CD4-positive, alpha-beta T cell (primary cell): ENCODE results near the gene TM4SF18. TPM values are rescaled to one million over a fixed set of nuclear protein-coding genes. Genes with fewer than 3 reads are reported as not detected.

ENCODE experiments used
- ATAC-seq: fragments of 200-7000 bp; cut with Tn5 transposase; one replicate; pipeline ENCODE4 v1.10.0; 2022; ENCODE audit warnings: mild to moderate bottlenecking; ENCODE audit not compliant: poor library complexity
- CTCF ChIA-PET: fragments of 350-600 bp; sonication (Branson Sonifier 250); formaldehyde crosslinking; loops from one replicate; lab custom pipeline; 2021; ENCODE audit warnings: antibody characterized with exemption, inconsistent platforms; lab: Charles Lee
- POLR2A ChIA-PET: fragments of 350-600 bp; sonication (Branson Sonifier 250); formaldehyde crosslinking; loops from one replicate; lab custom pipeline; 2021; ENCODE audit warnings: antibody characterized with exemption, inconsistent platforms; lab: Charles Lee
- DNase-seq, 14 experiments: peaks; one replicate each; pipeline ENCODE4 v3.0.0-alpha.2; 2013 to 2020; ENCODE audit warnings: mixed read lengths in 2 of 14
- H3K27ac ChIP-seq, 2 donors: one replicate each; pipeline versions ENCODE4 v1.5.1 to v1.7.0; 2013; ENCODE audit warnings: low read length in 2 of 2, low read depth in 1 of 2, mild to moderate bottlenecking in 1 of 2
- H3K27me3 ChIP-seq, 2 experiments: 1 replicate in 1 of 2; 2 replicates in 1 of 2; pipeline versions ENCODE4 v1.6.1 to v1.7.0; 2013; ENCODE audit warnings: low read length in 2 of 2, control low read depth in 1 of 2, mild to moderate bottlenecking in 1 of 2, moderate library complexity in 1 of 2; ENCODE audit not compliant: insufficient read depth in 2 of 2, control insufficient read depth in 1 of 2
- H3K36me3 ChIP-seq: one replicate; pipeline ENCODE4 v1.6.1; 2013; ENCODE audit warnings: low read length, control low read depth; ENCODE audit not compliant: insufficient read depth
- H3K4me1 ChIP-seq: one replicate; pipeline ENCODE4 v1.6.1; 2013; ENCODE audit warnings: low read length, control low read depth; ENCODE audit not compliant: insufficient read depth
- H3K4me3 ChIP-seq: one replicate; pipeline ENCODE4 v1.5.1; 2013; ENCODE audit warnings: mild to moderate bottlenecking, low read length, moderate library complexity
- H3K9me3 ChIP-seq, 2 experiments: 1 replicate in 1 of 2; 2 replicates in 1 of 2; pipeline versions ENCODE4 v1.6.1 to v1.7.0; 2013; ENCODE audit warnings: low read length in 2 of 2, mild to moderate bottlenecking in 2 of 2, control low read depth in 1 of 2, moderate library complexity in 1 of 2; ENCODE audit not compliant: control insufficient read depth in 1 of 2, insufficient read depth in 1 of 2
- H3K27ac Mint-ChIP-seq: one replicate; pipeline ENCODE4 v1.8.0; 2020; ENCODE audit warnings: mixed read lengths
- H3K27me3 Mint-ChIP-seq: one replicate; pipeline ENCODE4 v1.8.0; 2021; ENCODE audit warnings: mixed read lengths
- H3K36me3 Mint-ChIP-seq: one replicate; pipeline ENCODE4 v1.8.0; 2021; ENCODE audit warnings: low read depth, mixed read lengths
- H3K4me1 Mint-ChIP-seq: one replicate; pipeline ENCODE4 v1.8.0; 2021; ENCODE audit warnings: low read depth, mixed read lengths
- H3K4me3 Mint-ChIP-seq: one replicate; pipeline ENCODE4 v1.8.0; 2020; ENCODE audit warnings: mild to moderate bottlenecking, mixed read lengths
- H3K9me3 Mint-ChIP-seq: one replicate; pipeline ENCODE4 v1.8.0; 2020; ENCODE audit warnings: mixed read lengths
- CTCF ChIP-seq: fragments of 200-600 bp; IDR thresholded peaks from one replicate; pipeline ENCODE4 v1.8.0; 2022; ENCODE audit warnings: antibody characterized with exemption, mild to moderate bottlenecking
- intact Hi-C, 2 experiments: fragments of 100-400 bp; cut with DNase I in 1 of 2; cut with micrococcal nuclease in 1 of 2; formaldehyde crosslinking; loops; one replicate each; pipeline versions ENCODE4 v1.15.1 to v1.9.0; 2023 to 2025; cut with DNase I, micrococcal nuclease
- total RNA-seq, 174 experiments: library from RNA in 2 of 174; stranded (reverse) in 2 of 174; gene quantifications; one replicate each; pipeline ENCODE4 v1.2.3 and lab custom pipeline; 2021 to 2026

Gene TM4SF18
- total RNA-seq, 2 experiments from 2014 or later = not detected

GRCh38 chr3:149371723-149372114 lies 38.3 kb upstream of the TM4SF18 start:
- Mint-ChIP-seq H3K27me3 (peaks cover 14% of the 10 kb centered on the region), H3K36me3 (no peaks in the 10 kb centered on the region), H3K4me3 (no peak overlapping the region), H3K4me1 (no peaks in the 10 kb centered on the region), H3K9me3 (no peaks in the 10 kb centered on the region), H3K27ac (no peak overlapping the region)
- no peaks in the 10 kb centered on the region for H3K9me3 ChIP-seq
- POLR2A ChIA-PET = no interaction called here
- DNase-seq = no peak
- ATAC-seq = no peak
- CTCF ChIA-PET = no interaction called here
- intact Hi-C loops = no loop called here
- H3K36me3 ChIP-seq = no peaks in the 10 kb centered on the region
- no peaks in the 10 kb centered on the region for H3K27me3 ChIP-seq
- no peaks in the 10 kb centered on the region for H3K4me1 ChIP-seq
- TF ChIP-seq CTCF = no peak
- H3K27ac ChIP-seq = no peak overlapping the region
- H3K4me3 ChIP-seq = no peak overlapping the region

GRCh38 chr3:149371001-149371722 lies 37.7 kb upstream of the TM4SF18 start:
- intact Hi-C loops = no loop called here
- Mint-ChIP-seq H3K27me3 (peaks cover 14% of the 10 kb centered on the region), H3K27ac (no peak overlapping the region), H3K4me3 (no peak overlapping the region), H3K9me3 (no peaks in the 10 kb centered on the region), H3K4me1 (no peaks in the 10 kb centered on the region), H3K36me3 (no peaks in the 10 kb centered on the region)
- no peak for TF ChIP-seq CTCF
- Histone ChIP-seq H3K4me1 (no peaks in the 10 kb centered on the region), H3K27me3 (no peaks in the 10 kb centered on the region), H3K9me3 (no peaks in the 10 kb centered on the region), H3K36me3 (no peaks in the 10 kb centered on the region), H3K4me3 (no peak overlapping the region), H3K27ac (no peak overlapping the region)
- DNase-seq = no peak
- ChIA-PET POLR2A (no interaction called here), CTCF (interaction anchor here (0.6 kb wide), 1 partner anchor 118 kb away, joined by 3 read pairs; no protein-coding TSS in a partner anchor)
- no peak for ATAC-seq

GRCh38 chr3:149369991-149370866 lies 36.8 kb upstream of the TM4SF18 start:
- intact Hi-C loops = no loop called here
- Mint-ChIP-seq H3K4me1 (no peaks in the 10 kb centered on the region), H3K36me3 (no peaks in the 10 kb centered on the region), H3K9me3 (no peaks in the 10 kb centered on the region), H3K4me3 (no peak overlapping the region), H3K27me3 (peaks cover 14% of the 10 kb centered on the region), H3K27ac (no peak overlapping the region)
- ATAC-seq (no peak), DNase-seq (no peak)
- ChIA-PET CTCF (interaction anchor here (0.6 kb wide), 1 partner anchor 117 kb away, joined by 3 read pairs; no protein-coding TSS in a partner anchor), POLR2A (no interaction called here)
- Histone ChIP-seq H3K9me3 (no peaks in the 10 kb centered on the region), H3K4me3 (no peak overlapping the region), H3K27ac (no peak overlapping the region), H3K36me3 (no peaks in the 10 kb centered on the region), H3K27me3 (no peaks in the 10 kb centered on the region), H3K4me1 (no peaks in the 10 kb centered on the region)
- TF ChIP-seq CTCF = no peak
